VCaP (cell line): ENCODE measurements around the gene NXF1.

Experiments used
- H3K27ac ChIP-seq: fragments of 450-650 bp; 2 replicates; pipeline ENCODE4 v1.5.1; 2017
- CTCF ChIP-seq: fragments of 450-650 bp; conservative IDR thresholded peaks from 2 replicates; pipeline ENCODE4 v1.5.1; 2017; ENCODE audit warnings: mild to moderate bottlenecking, moderate library complexity

The NXF1 gene

DNA sequence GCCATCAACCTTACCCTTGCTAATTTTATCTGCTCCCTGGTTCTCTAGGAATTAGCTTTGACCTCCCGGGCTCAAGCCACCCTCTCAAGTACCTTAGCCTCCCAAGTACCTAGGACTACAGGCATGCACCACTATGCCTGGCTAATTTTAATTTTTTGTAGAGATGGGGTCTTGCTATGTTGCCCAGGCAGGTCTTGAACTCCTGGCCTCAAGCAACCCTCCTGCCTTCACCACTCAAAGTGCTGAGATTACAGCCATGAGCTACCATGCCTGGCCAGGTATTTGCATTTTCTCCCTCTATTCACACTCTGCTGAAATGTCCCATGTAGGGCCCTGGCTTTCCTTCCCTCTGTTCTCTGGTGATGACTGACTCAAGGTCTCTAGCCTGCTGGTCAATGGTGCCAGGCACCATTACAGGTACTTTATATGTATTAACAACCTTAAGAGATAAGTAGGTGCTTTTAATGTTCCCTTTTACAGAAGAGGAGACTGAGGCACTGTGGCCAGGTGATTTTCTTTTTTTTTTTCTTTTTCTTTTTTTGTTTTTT lies 42.6 kb upstream of the NXF1 start:
- no peak overlapping the region for H3K27ac ChIP-seq
- TF ChIP-seq CTCF: no peak

DNA sequence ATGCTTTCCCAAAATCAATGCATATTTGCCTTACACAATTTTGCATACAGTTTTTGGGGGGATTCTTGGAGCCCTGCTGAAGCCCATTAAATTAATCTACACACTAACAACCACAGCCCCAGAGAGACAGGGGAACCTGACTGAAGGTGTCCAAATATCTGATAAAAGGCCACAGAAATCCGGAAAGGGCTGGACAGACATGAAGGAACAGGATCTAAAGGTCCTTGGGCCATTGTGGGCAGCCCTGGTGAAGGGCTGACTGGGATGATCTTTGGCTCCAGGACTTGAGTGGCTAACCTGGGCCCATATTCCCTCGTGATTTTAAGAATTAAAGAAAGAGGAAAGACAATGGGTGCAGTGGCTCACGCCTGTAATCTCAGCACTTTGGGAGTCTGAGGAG lies 40.9 kb upstream of the NXF1 start:
- no peak for TF ChIP-seq CTCF
- no peak overlapping the region for H3K27ac ChIP-seq

DNA sequence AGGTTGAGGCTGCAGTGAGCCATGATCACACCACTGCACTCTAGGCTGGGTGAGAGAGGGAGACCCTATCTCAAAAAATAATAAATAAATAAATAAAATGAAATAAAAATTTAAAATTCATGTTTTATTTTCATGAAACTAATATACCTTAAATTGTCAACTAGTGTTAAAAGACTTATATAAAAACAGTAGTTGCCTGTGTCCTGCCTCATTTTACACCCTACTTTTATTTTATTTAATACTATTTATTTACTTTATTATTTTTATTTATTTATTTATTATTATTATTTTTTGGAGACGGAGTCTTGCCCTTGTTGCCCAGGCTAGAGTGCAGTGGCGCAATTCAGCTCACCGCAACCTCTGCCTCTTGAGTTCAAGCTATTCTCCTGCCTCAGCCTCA lies 38.9 kb upstream of the NXF1 start:
- no peak for TF ChIP-seq CTCF
- H3K27ac ChIP-seq: no peak overlapping the region

GRCh38 chr11:62843466-62843865 lies 38.2 kb upstream of the NXF1 start:
- no peak overlapping the region; the same call in 1 of the 2 replicates for H3K27ac ChIP-seq
- no peak for TF ChIP-seq CTCF

DNA sequence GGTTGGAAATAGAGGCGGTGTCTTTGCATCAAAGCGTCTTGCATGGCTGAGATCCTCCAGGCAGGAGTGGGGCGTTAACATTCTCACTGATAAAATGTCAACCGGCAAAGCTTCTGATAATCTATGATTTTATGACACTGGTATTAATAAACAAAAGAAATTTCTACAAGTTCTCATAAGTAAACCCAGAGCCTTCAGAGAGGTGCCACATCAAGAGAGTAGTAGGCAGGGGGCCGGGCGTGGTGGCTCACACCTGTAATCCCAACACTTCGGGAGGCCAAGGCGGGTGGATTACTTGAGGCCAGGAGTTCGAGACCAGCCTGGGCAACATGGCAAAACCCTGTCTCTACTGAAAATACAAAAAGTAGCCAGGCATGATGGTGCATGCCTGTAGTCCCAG lies 37.7 kb upstream of the NXF1 start:
- H3K27ac ChIP-seq: peak overlapping the region; percentile 99

- no peak for TF ChIP-seq CTCF
- peak overlapping the region; percentile 99 for H3K27ac ChIP-seq
These were observed 37.0 kb upstream of the NXF1 start for GRCh38 chr11:62842171-62842741.

DNA sequence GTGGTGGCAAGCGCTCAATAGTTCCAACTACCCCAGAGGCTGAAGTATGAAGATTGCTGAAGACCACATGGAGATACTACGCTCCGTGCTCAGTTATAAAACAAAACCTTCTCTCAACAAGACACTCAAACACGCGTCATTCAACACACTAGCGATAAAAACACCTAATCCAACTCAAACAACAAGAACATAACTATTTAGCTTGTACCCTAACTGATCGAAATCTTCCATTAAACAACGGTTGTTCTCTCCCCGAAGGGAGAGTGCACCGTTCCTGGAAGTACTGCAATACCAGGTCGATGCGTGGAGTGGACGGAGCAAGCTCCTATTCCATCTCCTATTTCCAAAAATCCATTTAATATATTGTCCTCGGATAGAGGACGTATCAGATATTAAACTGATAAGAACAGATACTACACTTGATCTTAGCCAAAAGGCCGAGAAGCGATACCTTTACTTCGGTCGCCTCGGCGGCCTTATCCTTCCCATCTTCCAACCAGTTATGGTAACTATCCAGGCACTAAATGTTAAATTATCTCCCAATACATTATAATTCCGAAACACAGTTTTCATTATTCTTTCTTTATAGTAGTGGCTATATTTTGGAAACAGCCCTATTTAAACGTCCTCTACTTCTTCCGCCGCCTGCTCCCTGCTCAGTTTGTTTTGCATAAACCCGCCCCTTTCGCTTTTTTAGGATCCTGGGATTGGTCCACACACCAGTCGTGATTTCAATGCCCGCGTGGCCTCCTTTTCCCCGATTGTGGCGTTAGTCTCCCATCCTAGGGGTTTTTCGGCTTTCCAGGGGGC lies 36.3 kb upstream of the NXF1 start:
- peak overlapping the region; percentile 99 for H3K27ac ChIP-seq
- no peak for TF ChIP-seq CTCF

DNA sequence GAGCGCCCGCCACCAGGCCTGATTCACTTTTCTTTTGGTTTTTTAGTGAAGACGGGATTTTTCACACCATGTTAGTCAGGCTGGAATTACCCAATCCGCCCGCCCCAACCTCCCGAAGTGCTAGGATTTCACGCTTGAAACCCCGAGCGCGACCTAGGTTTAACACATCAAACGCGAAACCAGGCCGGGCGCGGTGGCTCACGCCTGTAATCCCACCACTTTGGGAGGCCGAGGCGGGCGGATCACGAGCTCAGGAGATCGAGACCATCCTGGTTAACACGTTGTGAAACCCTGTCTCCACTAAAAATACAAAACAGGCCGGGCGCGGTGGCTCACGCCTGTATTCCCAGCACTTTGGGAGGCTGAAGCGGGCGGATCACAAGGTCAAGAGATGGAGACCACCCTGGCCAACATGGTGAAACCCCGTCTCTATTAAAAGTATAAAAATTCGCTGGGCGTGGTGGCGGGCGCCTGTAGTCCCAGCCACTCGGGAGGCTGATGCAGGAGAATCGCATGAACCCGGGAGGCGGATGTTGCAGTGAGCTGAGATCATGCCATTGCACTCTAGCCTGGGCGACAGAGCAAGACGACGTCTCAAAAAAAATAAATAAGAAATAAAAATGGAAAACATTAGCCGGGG lies 35.6 kb upstream of the NXF1 start:
- H3K27ac ChIP-seq: peak overlapping the region; percentile 99
